H1 (cell line): ENCODE measurements around the gene TMEM178B. TPM values are rescaled to one million over a fixed set of nuclear protein-coding genes. Genes with fewer than 3 reads are reported as not detected.

ENCODE experiments used
- NRF1 ChIP-seq: IDR thresholded peaks from 2 replicates; pipeline ENCODE4 v1.6.1; 2011; ENCODE audit warnings: mild to moderate bottlenecking, low read depth, low read length, improper control_type of control experiment
- RAD21 ChIP-seq, 2 experiments: IDR thresholded peaks in 1 of 2; conservative IDR thresholded peaks in 1 of 2; 2 replicates each; pipeline ENCODE4 v1.6.1; 2011; ENCODE audit warnings: low read depth in 2 of 2, low read length in 2 of 2, improper control_type of control experiment in 1 of 2, inconsistent platforms in 1 of 2, mild to moderate bottlenecking in 1 of 2, moderate library complexity in 1 of 2
- SUZ12 ChIP-seq: fragments of 200-600 bp; sonication (generic); IDR thresholded peaks from 2 replicates; pipeline ENCODE4 v1.6.1; 2012; ENCODE audit warnings: mild to moderate bottlenecking, inconsistent platforms, low read length, moderate library complexity, mixed read lengths
- polyA plus RNA-seq, 7 experiments: library from polyadenylated mRNA; depleted of rRNA in 3 of 7; stranded (reverse) in 5 of 7; unstranded in 2 of 7; fragments of >200 nt in 5 of 7; fragments of 200-250 nt in 2 of 7; gene quantifications; 1 replicate in 5 of 7; 2 replicates in 1 of 7; 4 replicates in 1 of 7; pipeline versions ENCODE4 v1.2.1 to v1.2.3, GENCODE V29; 2011 to 2013; ENCODE audit warnings: missing spikeins in 2 of 7, mixed read lengths in 2 of 7
- total RNA-seq: library from RNA; stranded (reverse); fragmentation: NEBNext Ultra II Directional; extraction: Animal tissue kit (Norgen Biotek cat#: 25700); gene quantifications from 2 replicates; pipeline ENCODE4 v1.2.1, GENCODE V29; 2021
- TF ChIP-seq, protein P1 (sequence below): fragments of 300-600 bp; sonication (generic); IDR thresholded peaks from 2 replicates; pipeline ENCODE4 v1.7.1; 2012; ENCODE audit warnings: low read length, moderate library complexity, mild to moderate bottlenecking, inconsistent platforms; ENCODE audit not compliant: insufficient replicate concordance

The TMEM178B gene
- total and polyA plus RNA-seq, 2 of the 8 experiments (the other 6 are each of a cell fraction or from before 2014, with no cell fraction given): 5.3 to 18.1 TPM

DNA sequence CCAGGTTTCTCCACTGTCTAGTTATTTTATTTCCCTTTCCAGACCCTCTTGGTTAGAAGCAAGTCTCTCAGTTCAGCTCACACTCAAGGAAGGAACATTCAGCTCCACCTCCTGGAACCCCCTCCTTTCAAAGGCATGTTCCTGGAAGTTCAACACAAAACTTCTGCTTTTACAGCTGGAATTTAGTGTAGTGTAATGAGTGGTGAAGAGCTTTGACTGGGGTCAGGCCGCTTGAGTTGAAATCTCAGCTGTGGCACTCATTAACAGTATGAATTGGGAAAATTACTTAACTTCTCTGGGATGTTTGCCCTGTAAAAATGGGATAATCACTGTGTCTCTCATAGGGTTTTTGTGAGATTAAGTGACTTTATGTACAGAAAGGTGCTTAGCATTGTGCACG lies 91.7 kb downstream of the TMEM178B start (continued):
- TF ChIP-seq, protein P1, sequence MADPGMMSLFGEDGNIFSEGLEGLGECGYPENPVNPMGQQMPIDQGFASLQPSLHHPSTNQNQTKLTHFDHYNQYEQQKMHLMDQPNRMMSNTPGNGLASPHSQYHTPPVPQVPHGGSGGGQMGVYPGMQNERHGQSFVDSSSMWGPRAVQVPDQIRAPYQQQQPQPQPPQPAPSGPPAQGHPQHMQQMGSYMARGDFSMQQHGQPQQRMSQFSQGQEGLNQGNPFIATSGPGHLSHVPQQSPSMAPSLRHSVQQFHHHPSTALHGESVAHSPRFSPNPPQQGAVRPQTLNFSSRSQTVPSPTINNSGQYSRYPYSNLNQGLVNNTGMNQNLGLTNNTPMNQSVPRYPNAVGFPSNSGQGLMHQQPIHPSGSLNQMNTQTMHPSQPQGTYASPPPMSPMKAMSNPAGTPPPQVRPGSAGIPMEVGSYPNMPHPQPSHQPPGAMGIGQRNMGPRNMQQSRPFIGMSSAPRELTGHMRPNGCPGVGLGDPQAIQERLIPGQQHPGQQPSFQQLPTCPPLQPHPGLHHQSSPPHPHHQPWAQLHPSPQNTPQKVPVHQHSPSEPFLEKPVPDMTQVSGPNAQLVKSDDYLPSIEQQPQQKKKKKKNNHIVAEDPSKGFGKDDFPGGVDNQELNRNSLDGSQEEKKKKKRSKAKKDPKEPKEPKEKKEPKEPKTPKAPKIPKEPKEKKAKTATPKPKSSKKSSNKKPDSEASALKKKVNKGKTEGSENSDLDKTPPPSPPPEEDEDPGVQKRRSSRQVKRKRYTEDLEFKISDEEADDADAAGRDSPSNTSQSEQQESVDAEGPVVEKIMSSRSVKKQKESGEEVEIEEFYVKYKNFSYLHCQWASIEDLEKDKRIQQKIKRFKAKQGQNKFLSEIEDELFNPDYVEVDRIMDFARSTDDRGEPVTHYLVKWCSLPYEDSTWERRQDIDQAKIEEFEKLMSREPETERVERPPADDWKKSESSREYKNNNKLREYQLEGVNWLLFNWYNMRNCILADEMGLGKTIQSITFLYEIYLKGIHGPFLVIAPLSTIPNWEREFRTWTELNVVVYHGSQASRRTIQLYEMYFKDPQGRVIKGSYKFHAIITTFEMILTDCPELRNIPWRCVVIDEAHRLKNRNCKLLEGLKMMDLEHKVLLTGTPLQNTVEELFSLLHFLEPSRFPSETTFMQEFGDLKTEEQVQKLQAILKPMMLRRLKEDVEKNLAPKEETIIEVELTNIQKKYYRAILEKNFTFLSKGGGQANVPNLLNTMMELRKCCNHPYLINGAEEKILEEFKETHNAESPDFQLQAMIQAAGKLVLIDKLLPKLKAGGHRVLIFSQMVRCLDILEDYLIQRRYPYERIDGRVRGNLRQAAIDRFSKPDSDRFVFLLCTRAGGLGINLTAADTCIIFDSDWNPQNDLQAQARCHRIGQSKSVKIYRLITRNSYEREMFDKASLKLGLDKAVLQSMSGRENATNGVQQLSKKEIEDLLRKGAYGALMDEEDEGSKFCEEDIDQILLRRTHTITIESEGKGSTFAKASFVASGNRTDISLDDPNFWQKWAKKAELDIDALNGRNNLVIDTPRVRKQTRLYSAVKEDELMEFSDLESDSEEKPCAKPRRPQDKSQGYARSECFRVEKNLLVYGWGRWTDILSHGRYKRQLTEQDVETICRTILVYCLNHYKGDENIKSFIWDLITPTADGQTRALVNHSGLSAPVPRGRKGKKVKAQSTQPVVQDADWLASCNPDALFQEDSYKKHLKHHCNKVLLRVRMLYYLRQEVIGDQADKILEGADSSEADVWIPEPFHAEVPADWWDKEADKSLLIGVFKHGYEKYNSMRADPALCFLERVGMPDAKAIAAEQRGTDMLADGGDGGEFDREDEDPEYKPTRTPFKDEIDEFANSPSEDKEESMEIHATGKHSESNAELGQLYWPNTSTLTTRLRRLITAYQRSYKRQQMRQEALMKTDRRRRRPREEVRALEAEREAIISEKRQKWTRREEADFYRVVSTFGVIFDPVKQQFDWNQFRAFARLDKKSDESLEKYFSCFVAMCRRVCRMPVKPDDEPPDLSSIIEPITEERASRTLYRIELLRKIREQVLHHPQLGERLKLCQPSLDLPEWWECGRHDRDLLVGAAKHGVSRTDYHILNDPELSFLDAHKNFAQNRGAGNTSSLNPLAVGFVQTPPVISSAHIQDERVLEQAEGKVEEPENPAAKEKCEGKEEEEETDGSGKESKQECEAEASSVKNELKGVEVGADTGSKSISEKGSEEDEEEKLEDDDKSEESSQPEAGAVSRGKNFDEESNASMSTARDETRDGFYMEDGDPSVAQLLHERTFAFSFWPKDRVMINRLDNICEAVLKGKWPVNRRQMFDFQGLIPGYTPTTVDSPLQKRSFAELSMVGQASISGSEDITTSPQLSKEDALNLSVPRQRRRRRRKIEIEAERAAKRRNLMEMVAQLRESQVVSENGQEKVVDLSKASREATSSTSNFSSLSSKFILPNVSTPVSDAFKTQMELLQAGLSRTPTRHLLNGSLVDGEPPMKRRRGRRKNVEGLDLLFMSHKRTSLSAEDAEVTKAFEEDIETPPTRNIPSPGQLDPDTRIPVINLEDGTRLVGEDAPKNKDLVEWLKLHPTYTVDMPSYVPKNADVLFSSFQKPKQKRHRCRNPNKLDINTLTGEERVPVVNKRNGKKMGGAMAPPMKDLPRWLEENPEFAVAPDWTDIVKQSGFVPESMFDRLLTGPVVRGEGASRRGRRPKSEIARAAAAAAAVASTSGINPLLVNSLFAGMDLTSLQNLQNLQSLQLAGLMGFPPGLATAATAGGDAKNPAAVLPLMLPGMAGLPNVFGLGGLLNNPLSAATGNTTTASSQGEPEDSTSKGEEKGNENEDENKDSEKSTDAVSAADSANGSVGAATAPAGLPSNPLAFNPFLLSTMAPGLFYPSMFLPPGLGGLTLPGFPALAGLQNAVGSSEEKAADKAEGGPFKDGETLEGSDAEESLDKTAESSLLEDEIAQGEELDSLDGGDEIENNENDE: no peak
- TF ChIP-seq RAD21 (IDR thresholded peaks at IDR 0.05 in 1 of 2, conservative IDR thresholded peaks at IDR 0.05 in 1 of 2; ENCODE audit: low read depth in 2 of 2, low read length in 2 of 2): no peak
- no peak for TF ChIP-seq SUZ12
- no peak for TF ChIP-seq NRF1
